Mammary epithelial cell (primary cell): ENCODE results near the gene GNG4.

Source experiments
- EZH2 ChIP-seq: IDR thresholded peaks from 2 replicates; pipeline ENCODE4 v1.6.1; 2012; ENCODE audit warnings: low read length, inconsistent platforms, borderline replicate concordance
- TF ChIP-seq, protein P1 (sequence below), 2 donors: IDR thresholded peaks in 1 of 2; conservative IDR thresholded peaks in 1 of 2; 2 replicates each; pipeline ENCODE4 v1.5.1; 2011 to 2012; ENCODE audit warnings: inconsistent platforms in 2 of 2, low read length in 2 of 2, mild to moderate bottlenecking in 2 of 2, control low read depth in 1 of 2, low read depth in 1 of 2; ENCODE audit not compliant: insufficient read depth in 1 of 2; ENCODE audit errors: extremely low read depth in 1 of 2

GRCh38 chr1:235628316-235629005, 21.1 kb downstream of the GNG4 start:
- TF ChIP-seq EZH2 = no peak
- TF ChIP-seq, protein P1, sequence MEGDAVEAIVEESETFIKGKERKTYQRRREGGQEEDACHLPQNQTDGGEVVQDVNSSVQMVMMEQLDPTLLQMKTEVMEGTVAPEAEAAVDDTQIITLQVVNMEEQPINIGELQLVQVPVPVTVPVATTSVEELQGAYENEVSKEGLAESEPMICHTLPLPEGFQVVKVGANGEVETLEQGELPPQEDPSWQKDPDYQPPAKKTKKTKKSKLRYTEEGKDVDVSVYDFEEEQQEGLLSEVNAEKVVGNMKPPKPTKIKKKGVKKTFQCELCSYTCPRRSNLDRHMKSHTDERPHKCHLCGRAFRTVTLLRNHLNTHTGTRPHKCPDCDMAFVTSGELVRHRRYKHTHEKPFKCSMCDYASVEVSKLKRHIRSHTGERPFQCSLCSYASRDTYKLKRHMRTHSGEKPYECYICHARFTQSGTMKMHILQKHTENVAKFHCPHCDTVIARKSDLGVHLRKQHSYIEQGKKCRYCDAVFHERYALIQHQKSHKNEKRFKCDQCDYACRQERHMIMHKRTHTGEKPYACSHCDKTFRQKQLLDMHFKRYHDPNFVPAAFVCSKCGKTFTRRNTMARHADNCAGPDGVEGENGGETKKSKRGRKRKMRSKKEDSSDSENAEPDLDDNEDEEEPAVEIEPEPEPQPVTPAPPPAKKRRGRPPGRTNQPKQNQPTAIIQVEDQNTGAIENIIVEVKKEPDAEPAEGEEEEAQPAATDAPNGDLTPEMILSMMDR (conservative IDR thresholded peaks at IDR 0.05 in 1 of 2, IDR thresholded peaks at IDR 0.05 in 1 of 2; ENCODE audit: extremely low read depth in 1 of 2, insufficient read depth in 1 of 2, low read depth in 1 of 2, low read length in 2 of 2) = no peak
